HG02571 (cell line): ENCODE results near the gene WSB1.
A peak's percentile ranks its signal among the peaks of the same experiment; 100 is the strongest.
"Not testable (repeated sequence)": the region's sequence is repeated elsewhere in the genome, so short reads cannot be mapped to it uniquely, and the experiment has no call there.

Source experiments
- ATAC-seq: cut with Tn5 transposase; IDR thresholded peaks from one replicate; pipeline ENCODE4 v1.9.1; 2021; ENCODE audit warnings: mild to moderate bottlenecking, moderate library complexity; ENCODE audit not compliant: unreplicated experiment

Gene WSB1, protein sequence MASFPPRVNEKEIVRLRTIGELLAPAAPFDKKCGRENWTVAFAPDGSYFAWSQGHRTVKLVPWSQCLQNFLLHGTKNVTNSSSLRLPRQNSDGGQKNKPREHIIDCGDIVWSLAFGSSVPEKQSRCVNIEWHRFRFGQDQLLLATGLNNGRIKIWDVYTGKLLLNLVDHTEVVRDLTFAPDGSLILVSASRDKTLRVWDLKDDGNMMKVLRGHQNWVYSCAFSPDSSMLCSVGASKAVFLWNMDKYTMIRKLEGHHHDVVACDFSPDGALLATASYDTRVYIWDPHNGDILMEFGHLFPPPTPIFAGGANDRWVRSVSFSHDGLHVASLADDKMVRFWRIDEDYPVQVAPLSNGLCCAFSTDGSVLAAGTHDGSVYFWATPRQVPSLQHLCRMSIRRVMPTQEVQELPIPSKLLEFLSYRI

DNA sequence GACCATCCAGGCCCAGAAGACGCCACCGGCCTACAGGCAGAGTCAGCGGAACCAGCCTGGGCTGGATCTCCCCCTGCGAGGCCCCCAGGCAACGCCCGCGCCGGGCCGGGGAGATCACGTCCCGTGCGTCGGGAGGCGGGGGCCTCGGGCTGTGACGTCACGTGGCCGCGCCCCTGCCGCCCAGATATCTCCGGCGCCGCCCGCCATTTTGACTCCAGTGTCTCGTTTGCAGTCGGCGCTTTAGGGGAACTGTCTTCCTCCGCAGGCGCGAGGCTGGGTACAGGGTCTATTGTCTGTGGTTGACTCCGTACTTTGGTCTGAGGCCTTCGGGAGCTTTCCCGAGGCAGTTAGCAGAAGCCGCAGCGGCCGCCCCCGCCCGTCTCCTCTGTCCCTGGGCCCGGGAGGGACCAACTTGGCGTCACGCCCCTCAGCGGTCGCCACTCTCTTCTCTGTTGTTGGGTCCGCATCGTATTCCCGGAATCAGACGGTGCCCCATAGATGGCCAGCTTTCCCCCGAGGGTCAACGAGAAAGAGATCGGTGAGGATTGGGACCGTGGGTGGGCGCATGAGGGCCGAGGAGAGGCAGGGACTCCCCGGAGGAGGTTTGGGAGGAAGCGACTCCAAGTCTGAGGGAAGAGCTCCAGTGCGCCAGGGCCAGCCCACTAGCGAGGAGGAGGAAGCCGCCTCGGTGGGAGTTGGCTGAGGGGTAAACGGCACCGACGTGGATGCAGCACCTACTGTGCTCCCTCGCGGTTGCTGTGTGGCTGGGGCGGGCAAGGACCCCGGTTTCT is at the start of gene WSB1:
WSB1 (plus strand) TSS at position 217 of the 791 bp plus-strand sequence; CDS start at position 499, 282 bp downstream.
- ATAC-seq, result peak; percentile 64

DNA sequence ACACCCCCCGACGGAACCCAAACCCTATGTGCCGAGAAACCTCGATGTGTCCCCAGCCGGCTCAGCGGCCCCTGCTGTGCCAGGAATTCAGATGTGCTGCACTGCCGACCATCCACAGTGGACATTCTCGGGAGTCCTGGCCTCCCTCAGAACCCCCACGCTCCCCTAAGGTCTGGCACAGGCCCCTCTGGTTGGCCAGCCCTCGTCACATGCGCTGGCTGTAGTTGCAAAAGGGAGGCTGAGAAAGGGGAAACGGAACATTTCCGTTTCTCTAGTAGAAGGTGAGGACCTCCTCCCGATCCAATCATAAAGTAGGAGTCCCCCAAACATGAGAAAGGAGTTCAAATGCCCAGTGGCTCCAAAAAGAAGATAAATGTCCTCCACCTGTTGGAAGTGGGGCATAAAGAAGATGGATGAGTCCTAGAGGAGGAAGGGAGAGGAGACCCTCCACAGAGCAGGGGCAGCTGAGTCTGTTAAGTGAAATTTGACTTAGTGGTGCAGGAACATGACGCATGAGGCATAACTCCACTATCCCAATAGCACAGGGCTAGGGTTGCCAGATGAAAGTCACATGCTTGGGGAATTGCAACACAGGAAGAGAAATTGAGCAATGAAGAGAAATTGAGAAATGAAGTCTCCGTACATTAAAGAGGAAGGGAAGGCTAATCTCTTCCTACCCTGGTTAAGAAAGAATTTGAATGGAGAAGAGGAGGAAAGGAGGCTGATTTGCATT is 49.3 kb upstream of the WSB1 start:
- no peak for ATAC-seq

DNA sequence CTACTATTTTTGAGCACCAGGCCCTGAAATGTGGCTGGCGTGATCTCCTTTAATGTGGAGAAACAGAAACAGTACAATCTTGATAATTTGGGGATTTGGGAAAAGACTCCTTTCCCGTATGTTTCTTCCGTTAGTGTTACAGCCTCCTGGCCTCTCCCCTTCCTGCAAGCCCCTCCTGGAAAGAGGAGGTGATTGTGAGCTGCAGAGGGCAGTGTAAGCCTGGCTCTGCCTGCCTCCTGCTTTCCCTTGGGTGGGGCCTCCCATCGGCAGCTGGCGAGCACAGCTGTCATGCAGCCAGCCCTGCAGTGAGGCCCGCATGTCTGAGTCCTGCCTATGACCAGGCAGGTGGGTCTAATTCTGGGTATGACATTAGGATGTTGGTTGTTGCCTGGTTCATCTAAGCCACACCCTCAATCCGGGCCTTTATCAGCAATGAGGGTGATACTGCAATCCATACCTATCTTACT is 48.7 kb upstream of the WSB1 start:
- ATAC-seq, result peak; percentile 66

DNA sequence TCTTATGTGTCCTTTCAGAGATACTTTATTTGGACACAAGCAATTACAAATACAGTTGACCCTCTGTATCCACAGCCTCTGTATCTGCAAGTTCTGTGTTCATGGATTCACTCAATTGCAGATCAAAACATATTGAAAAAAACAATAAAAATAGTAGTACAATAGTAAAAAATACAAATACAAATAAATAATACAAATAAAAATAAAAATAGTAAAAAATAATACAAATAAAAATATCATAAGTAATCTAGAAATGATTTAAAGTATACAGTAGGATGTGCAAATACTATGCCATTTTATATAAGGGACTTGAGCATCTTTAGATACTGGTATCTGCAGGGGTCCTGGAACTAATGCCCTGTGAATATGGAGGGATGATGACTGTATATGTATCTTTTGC is 47.4 kb upstream of the WSB1 start:
- no peak for ATAC-seq

DNA sequence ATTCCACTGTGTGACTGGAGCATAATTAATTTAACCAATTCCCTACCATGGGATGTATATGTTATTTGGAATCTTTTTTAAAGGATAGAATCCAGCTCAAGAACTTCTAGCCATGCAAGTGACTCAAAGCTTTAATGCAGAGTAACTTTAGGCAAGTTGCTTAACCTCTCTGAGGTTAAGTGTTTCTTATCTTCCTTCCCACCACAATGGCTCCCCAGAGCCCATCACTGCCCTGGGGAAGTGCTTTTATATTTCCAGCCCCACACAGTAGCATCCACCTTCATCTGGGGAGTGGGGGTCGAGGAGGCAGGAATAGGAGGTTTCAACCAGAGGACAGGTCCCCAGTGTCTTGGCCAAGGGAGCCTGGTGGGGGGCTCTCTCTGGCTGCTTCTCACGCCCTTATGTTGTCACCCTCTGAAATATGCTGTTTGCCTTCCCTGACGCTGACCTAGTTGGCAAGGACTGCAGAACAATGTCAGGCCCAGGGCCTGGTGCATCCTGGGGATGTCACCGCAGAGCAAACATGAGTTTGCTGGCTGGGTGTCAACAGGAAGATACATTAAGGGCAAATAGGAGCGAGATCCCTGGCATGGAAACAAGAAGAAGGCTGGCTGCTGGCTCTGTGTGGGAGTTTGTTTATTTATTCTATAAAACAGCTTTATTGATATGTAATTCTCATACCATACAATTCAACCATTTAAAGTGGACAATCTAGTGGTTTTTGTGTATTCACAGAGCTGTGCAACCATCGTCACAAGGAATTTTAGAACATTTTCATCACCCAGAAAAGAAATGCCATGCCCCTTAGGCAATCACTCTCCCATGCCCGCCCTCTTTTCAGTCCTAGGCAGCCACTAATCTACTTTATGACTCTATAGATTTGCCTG is 46.6 kb upstream of the WSB1 start:
- no peak for ATAC-seq

DNA sequence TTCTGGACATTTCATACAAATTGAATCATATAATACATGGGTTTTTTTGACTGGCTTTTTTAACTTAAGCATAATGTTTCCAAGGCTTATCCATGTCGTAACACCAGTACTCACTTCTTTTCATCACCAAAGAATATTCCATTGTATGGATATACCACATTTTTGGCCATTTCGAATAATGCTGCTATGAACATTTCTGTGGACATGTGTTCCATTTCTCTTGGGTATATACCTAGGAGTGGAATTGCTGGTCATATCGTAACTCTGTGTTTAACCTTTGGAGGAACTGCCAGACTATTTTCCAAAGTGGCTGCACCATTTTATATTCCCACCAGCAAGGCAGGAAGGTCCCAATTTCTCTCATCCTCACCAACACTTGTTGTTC is 46.0 kb upstream of the WSB1 start:
- ATAC-seq, result no peak

DNA sequence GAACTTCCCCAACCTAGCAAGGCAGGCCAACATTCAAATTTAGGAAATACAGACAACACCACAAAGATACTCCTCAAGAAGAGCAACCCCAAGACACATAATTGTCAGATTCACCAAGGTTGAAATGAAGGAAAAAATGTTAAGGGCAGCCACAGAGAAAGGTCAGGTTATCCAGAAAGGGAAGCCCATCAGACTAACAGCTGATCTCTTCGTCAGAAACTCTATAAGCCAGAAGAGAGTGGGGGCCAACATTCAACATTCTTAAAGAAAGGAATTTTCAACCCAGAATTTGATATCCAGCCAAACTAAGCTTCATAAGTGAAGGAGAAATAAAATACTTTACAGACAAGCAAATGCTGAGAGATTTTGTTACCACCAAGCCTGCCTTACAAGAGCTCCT is 43.1 kb upstream of the WSB1 start:
- ATAC-seq, result not testable (repeated sequence)

DNA sequence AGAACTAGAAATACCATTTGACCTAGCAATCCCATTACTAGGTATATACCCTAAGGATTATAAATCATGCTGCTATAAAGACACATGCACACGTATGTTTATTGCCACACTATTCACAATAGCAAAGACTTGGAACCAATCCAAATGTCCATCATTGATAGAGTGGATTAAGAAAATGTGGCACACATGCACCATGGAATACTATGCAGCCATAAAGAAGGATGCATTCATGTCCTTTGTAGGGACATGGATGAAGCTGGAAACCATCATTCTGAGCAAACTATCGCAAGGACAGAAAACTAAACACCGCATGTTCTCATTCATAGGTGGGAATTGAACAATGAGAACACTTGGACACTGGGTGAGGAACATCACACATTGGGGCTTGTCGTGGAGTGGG is 39.1 kb upstream of the WSB1 start:
- ATAC-seq, result not testable (repeated sequence)

DNA sequence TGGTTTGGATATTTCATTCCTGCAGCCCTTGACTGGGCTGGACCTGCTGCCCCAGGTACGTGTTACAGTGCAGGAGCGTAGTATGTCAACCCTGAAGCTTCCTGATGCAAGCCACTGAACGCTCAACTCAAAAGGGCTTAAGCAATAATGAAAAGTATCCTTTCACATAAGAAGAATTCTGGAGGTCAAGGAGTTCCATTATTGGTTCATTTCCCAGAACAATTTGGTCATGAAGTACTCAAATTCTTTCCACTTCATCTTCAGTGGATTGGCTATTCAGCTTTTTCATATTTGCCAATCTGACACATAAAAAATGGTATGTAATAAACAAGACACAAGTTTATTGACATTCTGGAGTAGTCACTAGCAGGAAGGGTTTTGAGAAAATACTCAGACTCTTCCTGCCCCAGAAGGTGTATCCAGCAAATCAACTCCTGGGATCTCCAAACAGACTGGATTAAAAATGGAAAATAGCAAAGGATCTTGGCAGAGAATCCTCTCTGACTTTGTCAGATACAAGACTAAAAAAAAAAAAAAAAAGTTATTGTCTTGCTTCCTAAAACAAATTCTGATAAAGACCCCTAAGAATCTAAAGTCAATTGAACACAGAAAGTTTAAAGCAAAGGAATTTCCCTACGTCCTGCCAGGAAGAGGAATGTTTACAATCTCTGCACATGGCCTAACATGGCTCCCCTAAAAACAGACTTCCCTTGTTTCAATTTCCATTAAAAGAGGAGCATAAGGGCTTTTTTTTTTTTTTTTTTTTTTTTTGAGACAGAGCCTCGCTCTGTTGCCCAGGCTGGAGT is 37.5 kb upstream of the WSB1 start:
- ATAC-seq, result no peak

DNA sequence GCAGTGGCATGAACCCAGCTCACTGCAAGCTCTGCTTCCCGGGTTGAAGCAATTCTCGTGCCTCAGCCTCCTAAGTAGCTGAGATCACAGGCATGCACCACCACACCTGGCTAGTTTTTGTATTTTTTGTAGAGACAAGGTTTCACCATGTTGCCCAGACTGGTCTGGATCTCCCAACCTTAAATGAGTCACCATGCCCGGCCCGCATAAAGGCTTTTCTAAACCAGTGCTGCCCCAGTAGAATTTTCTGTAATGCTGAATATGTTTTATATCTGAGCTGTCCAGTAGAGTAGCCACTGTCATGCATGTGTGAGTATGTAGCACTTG is 36.9 kb upstream of the WSB1 start:
- no peak for ATAC-seq

DNA sequence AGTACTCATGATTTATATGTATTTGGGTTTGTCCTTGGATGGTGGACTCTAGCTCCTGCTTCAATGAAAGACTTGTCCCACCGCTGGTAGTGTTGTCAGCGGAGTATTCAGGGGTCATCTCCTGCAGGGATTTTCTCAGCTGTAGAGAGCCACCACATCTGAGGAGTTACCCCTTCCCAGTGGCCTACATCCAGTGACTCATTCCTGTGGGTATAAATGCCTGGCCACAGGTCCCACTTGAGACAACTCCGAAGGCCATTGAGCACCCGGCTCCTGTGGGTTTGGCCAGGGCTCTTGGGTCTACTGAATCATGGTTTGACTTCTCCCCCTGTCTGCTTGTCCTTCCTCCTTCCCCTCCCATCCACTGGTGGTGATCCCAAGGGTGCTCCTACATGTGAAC is 34.6 kb upstream of the WSB1 start:
- ATAC-seq, result no peak

DNA sequence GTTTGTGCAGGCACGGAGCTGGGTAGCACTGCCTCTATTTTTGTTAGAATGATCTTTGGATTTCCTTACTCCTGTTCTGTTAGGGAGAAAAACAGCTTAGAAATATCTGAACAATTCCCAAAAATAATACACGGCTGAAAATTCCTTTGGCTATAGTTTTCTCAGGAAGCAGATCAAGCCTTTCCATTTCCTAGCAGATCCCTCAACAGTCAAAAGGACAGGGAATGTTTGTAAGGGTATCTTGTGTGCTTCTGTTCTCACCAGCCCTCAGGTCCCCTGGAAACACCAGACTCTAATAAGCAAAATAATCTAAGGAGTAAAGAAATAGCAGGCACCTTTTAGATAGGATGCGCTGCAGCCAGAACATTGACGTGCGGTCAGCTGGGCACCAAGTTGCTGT is 30.5 kb upstream of the WSB1 start:
- ATAC-seq, result no peak

DNA sequence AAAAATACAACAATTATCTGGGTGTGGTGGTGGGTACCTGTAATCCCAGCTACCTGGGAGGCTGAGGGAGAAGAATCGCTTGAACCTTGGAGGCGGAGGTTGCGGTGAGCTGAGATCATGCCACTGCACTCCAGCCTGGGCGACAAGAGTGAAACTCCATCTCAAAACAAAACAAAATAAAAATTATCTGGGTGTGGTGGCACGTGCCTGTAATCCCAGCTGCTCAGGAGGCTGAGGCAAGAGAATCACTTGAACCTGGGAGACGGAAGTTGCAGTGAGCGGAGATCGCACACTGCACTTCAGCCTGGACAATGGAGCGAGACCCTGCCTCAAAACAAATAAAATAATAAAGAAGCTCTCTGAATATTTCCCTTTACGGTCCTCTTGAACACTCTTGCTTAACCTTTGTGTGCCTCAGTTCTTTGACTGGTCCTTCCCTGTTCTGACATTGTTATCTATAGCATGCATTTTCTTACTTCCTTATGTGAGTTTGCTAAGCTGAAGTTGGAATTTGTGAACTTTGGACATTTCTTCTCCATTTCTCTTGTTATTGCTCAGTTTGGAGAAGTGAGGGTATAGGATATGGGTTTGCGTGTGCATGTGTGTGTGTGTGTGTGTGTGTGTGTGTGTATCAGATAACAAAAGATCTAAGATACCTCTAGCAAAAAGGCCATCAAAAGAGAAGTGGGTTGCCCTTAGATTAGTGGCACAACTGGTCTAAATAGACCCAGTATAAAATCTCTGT is 29.7 kb upstream of the WSB1 start:
- ATAC-seq, result no peak

DNA sequence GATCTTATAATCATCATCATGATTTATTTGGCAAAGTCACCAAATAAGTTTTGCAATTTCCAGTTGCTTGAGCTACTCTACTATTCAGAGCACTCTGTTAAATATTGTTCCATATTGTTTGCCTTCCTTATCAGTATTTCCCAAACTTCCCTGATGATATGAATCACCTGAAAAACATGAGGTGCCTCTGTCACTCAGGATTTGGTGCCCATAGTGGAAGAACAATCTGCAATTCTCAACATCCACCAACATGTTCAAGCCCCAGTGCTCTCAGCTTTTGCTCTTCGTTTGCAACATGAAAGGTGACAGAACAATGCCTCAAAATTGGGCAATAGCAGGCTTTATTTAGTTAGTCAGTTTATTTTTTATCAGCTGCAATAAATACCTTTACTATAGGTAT is 28.6 kb upstream of the WSB1 start:
- no peak for ATAC-seq

DNA sequence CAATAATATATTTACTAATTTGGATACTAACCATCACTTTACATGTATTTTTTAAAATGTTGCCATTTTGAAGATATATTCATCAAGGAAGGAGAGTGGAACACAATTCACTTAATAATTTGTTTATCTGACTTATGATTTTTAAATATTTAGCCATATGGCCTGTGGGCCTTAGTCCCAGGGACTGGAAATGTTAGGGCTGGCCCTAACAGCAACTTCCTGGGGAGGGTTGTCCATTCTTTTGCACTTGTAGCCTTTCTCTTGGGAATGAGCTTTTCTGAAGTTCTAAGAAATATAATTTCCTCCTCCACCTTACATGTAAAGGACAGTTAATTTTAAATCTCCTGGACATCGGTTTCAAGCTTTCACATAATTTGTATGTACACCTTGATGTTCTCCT is 27.7 kb upstream of the WSB1 start:
- ATAC-seq, result no peak

DNA sequence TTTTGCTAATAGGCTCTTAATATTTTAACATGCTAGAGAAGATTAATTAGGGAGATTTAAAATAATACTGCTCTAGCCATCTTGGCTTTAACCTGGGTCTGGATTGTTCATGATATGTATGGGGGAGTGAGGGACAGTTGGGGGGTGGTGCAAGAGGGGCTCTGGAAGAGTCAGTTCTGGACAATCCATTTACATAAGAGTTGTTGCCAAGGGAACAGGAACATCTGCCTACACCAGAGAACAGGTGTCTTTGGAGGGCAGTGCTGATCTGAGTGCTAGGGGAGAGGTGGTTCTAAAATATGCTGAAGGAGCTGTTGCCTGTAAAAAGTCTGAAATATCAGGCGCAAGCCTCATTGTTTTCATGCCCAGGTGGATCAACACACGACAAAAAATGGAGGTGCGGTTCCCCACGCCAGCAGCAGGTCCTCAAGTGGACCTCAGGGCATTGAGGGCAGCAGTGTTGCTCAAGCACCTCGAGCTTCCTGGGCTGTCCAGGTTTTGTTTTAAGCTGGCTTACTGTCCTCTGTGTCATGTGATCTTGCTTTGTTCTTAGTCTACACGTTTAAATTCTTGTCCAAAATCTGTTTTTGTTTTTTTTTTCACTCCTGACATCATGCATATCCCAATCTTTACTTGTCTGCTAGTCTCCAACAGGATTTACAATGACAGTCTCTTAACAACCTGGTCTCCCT is 25.4 kb upstream of the WSB1 start:
- no peak for ATAC-seq

DNA sequence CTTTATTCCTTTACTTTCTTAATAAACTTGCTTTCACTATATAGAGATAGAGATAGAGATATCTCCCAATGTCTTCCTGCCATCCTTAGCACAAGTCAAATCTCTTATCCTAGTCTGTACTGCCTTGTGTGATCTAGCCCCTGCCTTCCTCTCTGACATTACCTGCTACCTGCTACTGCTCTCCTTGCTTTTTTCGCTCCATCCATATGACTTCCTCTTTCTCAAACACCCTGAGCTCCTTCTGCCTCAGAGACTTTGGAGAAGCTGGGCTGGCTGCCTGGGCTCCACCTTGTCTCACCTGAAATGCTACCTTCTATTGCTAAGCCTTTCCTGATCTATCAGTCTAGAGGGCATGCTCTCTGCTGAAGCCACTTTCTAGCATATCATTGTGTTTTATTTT is 24.7 kb upstream of the WSB1 start:
- no peak for ATAC-seq

DNA sequence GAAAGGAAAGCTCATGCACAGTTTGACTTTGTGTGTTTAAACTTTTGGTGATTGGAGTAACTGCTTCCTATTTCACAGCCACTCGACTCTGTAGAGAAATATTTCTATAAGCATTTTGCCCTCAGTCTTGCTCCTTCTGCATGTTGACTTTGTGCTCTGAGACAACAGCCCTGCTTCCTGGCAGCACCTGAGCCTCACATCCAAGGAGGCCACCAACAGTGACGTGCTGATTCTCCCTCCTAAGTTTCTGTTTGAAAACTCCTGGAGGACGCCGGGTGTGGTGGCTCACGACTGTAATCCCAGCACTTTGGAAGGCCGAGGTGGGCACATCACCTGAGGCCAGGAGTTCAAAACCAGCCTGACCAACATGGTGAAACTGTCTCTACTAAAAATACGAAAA is 23.9 kb upstream of the WSB1 start:
- no peak for ATAC-seq
